Diencephalon (tissue), 1 donor: ENCODE results near the gene HEBP1. TPM values are rescaled to one million over a fixed set of nuclear protein-coding genes. Genes with fewer than 3 reads are reported as not detected.

Source experiments
- small RNA-seq: library from RNA; depleted of rRNA; stranded (forward); fragments of <200 nt; gene quantifications from one replicate; pipeline ENCODE3, GENCODE V24; 2014
- total RNA-seq: library from RNA; depleted of rRNA; stranded (reverse); fragments of >200 nt; gene quantifications from one replicate; pipeline ENCODE4 v1.2.3, GENCODE V29; 2014

The HEBP1 gene
- total RNA-seq: 5.8 TPM

GRCh38 chr12:12999959-13000615, at the start of gene HEBP1:
Gene HEBP1, minus strand, starts transcription at chr12:13000265. Its CDS starts 151 bp downstream, at chr12:13000114.

GRCh38 chr12:13044002-13044905, 44.2 kb upstream of the HEBP1 start, which contains the start of gene FAM234B:
Gene FAM234B, plus strand, starts transcription at chr12:13044381. Its CDS starts 23 bp downstream, at chr12:13044404.

DNA sequence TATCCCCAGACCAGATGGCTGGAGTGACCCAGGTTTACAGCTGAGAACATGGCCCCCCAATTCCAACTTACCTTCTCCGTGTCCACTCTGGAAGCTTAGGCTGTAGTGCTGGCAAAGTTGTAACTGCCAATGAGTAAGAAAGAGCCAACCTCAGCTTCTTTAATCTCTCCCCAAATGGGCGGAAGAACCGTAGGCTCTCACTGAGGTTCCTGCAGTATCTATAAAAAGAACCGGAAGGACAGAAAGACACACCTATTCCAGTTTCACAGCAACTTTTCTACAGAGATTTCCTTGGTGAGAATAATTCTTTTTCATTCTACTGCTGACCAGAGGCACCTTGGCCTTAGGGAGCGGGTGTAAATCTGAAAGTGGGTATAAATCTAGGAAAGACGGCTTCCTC, 48.0 kb downstream of the HEBP1 start, which contains the start of gene GPRC5D:
Gene GPRC5D (minus strand): TSS at position 135 of the 400 bp plus-strand sequence. CDS start 1,786 bp downstream, outside the sequence.

Small RNA genes lying within 50 kb of the gene (small RNA-seq; reads per million reads assigned to genes)
- 7.4 reads per million, percentile 93 among the genes with 10 or more reads in this experiment for gene RF00604

Other genes starting within 250 kb of the HEBP1 start
- 26.1 TPM for gene APOLD1, start 214.6 kb downstream of the HEBP1 start, total RNA-seq
- 57.2 TPM for gene DDX47, start 186.9 kb downstream of the HEBP1 start, total RNA-seq
- gene GPRC5A, start 108.7 kb downstream of the HEBP1 start, total RNA-seq: 0.23 TPM
- gene GPRC5D, start 48.1 kb downstream of the HEBP1 start, total RNA-seq: not detected
- 62.3 TPM for gene FAM234B, start 44.1 kb upstream of the HEBP1 start, total RNA-seq
- gene GSG1, start 103.4 kb upstream of the HEBP1 start, total RNA-seq: 0.23 TPM
- gene EMP1, start 196.5 kb upstream of the HEBP1 start, total RNA-seq: 5.3 TPM